Neural crest cell (in vitro differentiated cells): Measurements from ENCODE around the gene GATAD2B. TPM values are rescaled to one million over a fixed set of nuclear protein-coding genes. Genes with fewer than 3 reads are reported as not detected.

Source experiments
- DNase-seq: peaks from one replicate; pipeline ENCODE4 v3.0.0; 2021; ENCODE audit warnings: low read depth, mixed read lengths, low spot score
- H3K27ac Mint-ChIP-seq: one replicate; pipeline ENCODE4 v1.8.0; 2021; ENCODE audit warnings: mild to moderate bottlenecking, mixed read lengths; ENCODE audit not compliant: unreplicated experiment
- H3K27me3 Mint-ChIP-seq: 2 replicates; pipeline ENCODE4 v1.8.0; 2021; ENCODE audit warnings: low read depth, mild to moderate bottlenecking, mixed read lengths
- H3K36me3 Mint-ChIP-seq: 2 replicates; pipeline ENCODE4 v1.8.0; 2021; ENCODE audit warnings: low read depth, mild to moderate bottlenecking, mixed read lengths
- H3K4me1 Mint-ChIP-seq: 2 replicates; pipeline ENCODE4 v1.8.0; 2021; ENCODE audit warnings: mixed read lengths
- H3K4me3 Mint-ChIP-seq: one replicate; pipeline ENCODE4 v1.8.0; 2021; ENCODE audit warnings: mild to moderate bottlenecking, mixed read lengths
- H3K9me3 Mint-ChIP-seq: 2 replicates; pipeline ENCODE4 v1.8.0; 2021; ENCODE audit warnings: mixed read lengths
- CTCF ChIP-seq: fragments of 200-600 bp; sonication (generic); conservative IDR thresholded peaks from 2 replicates; pipeline ENCODE4 v1.5.0; 2021; ENCODE audit warnings: antibody characterized with exemption, mild to moderate bottlenecking
- total RNA-seq: library from RNA; stranded (reverse); gene quantifications from 2 replicates; pipeline ENCODE4 v1.2.1, GENCODE V29; 2021

Gene GATAD2B
- total RNA-seq, 1 donor from 2014 or later: 52.5 TPM

GRCh38 chr1:153816283-153816889, 106.4 kb downstream of the GATAD2B start:
- no peaks in the 10 kb centered on the region for H3K27me3 Mint-ChIP-seq

GRCh38 chr1:153805886-153806719, 116.7 kb downstream of the GATAD2B start:
- Mint-ChIP-seq H3K4me1 (peaks cover 11% of the 10 kb centered on the region), H3K27me3 (peaks cover 2% of the 10 kb centered on the region), H3K9me3 (no peaks in the 10 kb centered on the region), H3K36me3 (peaks cover 17% of the 10 kb centered on the region), H3K27ac (no peak overlapping the region), H3K4me3 (peak overlapping the region; percentile 59)
- no peak for DNase-seq
- no peak for TF ChIP-seq CTCF

More at GRCh38 chr1:153816283-153816889, 106.4 kb downstream of the GATAD2B start:
- H3K9me3 Mint-ChIP-seq: no peaks in the 10 kb centered on the region
- peaks cover 27% of the 10 kb centered on the region for H3K36me3 Mint-ChIP-seq
- no peak for DNase-seq
- no peak overlapping the region for H3K4me3 Mint-ChIP-seq
- no peak for TF ChIP-seq CTCF
- no peak overlapping the region for H3K27ac Mint-ChIP-seq
- H3K4me1 Mint-ChIP-seq: no peaks in the 10 kb centered on the region

DNA sequence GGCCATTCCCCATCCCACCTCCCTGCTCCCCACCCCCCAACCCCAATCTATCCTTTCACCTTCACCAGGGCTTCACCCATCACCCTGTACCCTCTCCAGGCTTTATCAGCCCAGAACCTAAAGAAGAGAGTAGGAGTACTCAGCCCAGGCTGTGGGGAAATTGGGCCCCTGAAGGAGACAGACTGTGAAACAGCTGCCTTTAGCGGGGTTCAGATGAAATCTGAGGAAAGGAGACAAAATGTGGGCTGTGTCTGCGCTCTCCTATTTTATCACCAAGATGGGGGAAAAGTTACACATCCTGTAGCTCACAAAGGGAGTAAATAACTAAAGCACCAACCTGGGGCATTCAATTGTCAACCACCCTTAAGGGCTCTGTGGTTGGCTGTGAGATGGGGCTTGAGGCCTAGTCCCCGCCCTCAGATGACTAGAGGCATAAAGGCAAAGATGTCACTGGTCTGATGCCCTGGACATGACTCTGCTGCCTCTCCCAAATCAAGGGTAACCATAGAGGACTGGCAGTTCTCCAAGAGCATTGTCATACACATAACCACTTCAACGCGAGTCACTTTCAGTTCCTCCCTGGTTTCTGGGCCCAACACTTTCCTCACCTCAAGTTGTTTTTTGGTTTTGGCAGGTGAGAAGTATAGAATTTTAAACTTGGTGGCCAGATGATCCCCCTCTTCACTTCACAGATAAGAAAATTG, 117.6 kb downstream of the GATAD2B start:
- Mint-ChIP-seq H3K4me3 (peak overlapping the region; percentile 59), H3K9me3 (no peaks in the 10 kb centered on the region), H3K27ac (no peak overlapping the region), H3K27me3 (peaks cover 2% of the 10 kb centered on the region), H3K36me3 (peaks cover 15% of the 10 kb centered on the region), H3K4me1 (peaks cover 11% of the 10 kb centered on the region)
- no peak for DNase-seq
- TF ChIP-seq CTCF: no peak

DNA sequence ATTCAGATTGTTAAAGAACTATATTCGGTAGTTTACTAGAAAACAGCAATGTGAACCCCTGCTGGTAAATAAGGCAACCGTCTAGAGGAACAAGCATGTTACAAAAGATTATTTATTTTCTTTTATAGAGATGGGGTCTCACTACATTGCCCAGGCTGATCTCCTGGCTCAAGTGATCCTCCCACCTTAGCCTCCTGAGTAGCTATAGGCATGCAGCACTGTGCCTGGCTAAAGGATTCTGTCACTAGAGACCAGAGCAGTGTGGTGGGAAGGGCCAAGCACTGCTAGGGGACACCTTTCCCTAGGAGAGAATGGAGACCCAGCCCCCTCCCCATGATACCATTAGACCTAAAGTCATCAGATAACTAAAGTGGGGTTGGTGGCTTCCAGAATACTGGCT, 118.7 kb downstream of the GATAD2B start:
- Mint-ChIP-seq H3K4me1 (peaks cover 11% of the 10 kb centered on the region), H3K4me3 (no peak overlapping the region), H3K9me3 (no peaks in the 10 kb centered on the region), H3K36me3 (peaks cover 5% of the 10 kb centered on the region), H3K27ac (peak overlapping the region; percentile 73), H3K27me3 (peaks cover 2% of the 10 kb centered on the region)
- no peak for DNase-seq
- no peak for TF ChIP-seq CTCF

GRCh38 chr1:153803470-153804056, 119.2 kb downstream of the GATAD2B start:
- no peak for TF ChIP-seq CTCF
- DNase-seq: no peak
- Mint-ChIP-seq H3K36me3 (peaks cover 3% of the 10 kb centered on the region), H3K9me3 (no peaks in the 10 kb centered on the region), H3K4me3 (peak overlapping the region; percentile 32), H3K4me1 (peaks cover 11% of the 10 kb centered on the region), H3K27ac (peak overlapping the region; percentile 87), H3K27me3 (peaks cover 2% of the 10 kb centered on the region)
